CD4-positive, alpha-beta T cell (primary cell): ENCODE measurements around the gene DIPK1A. TPM values are rescaled to one million over a fixed set of nuclear protein-coding genes. Genes with fewer than 3 reads are reported as not detected.

Source experiments
- ATAC-seq: fragments of 200-7000 bp; cut with Tn5 transposase; one replicate; pipeline ENCODE4 v1.10.0; 2022; ENCODE audit warnings: mild to moderate bottlenecking; ENCODE audit not compliant: poor library complexity
- CTCF ChIA-PET: fragments of 350-600 bp; sonication (Branson Sonifier 250); formaldehyde crosslinking; loops from one replicate; lab custom pipeline; 2021; ENCODE audit warnings: antibody characterized with exemption, inconsistent platforms; lab: Charles Lee
- POLR2A ChIA-PET: fragments of 350-600 bp; sonication (Branson Sonifier 250); formaldehyde crosslinking; loops from one replicate; lab custom pipeline; 2021; ENCODE audit warnings: antibody characterized with exemption, inconsistent platforms; lab: Charles Lee
- DNase-seq, 14 experiments: peaks; one replicate each; pipeline ENCODE4 v3.0.0-alpha.2; 2013 to 2020; ENCODE audit warnings: mixed read lengths in 2 of 14
- H3K27ac ChIP-seq, 2 donors: one replicate each; pipeline versions ENCODE4 v1.5.1 to v1.7.0; 2013; ENCODE audit warnings: low read length in 2 of 2, low read depth in 1 of 2, mild to moderate bottlenecking in 1 of 2
- H3K27me3 ChIP-seq, 2 experiments: 1 replicate in 1 of 2; 2 replicates in 1 of 2; pipeline versions ENCODE4 v1.6.1 to v1.7.0; 2013; ENCODE audit warnings: low read length in 2 of 2, control low read depth in 1 of 2, mild to moderate bottlenecking in 1 of 2, moderate library complexity in 1 of 2; ENCODE audit not compliant: insufficient read depth in 2 of 2, control insufficient read depth in 1 of 2
- H3K36me3 ChIP-seq: one replicate; pipeline ENCODE4 v1.6.1; 2013; ENCODE audit warnings: low read length, control low read depth; ENCODE audit not compliant: insufficient read depth
- H3K4me1 ChIP-seq: one replicate; pipeline ENCODE4 v1.6.1; 2013; ENCODE audit warnings: low read length, control low read depth; ENCODE audit not compliant: insufficient read depth
- H3K4me3 ChIP-seq: one replicate; pipeline ENCODE4 v1.5.1; 2013; ENCODE audit warnings: mild to moderate bottlenecking, low read length, moderate library complexity
- H3K9me3 ChIP-seq, 2 experiments: 1 replicate in 1 of 2; 2 replicates in 1 of 2; pipeline versions ENCODE4 v1.6.1 to v1.7.0; 2013; ENCODE audit warnings: low read length in 2 of 2, mild to moderate bottlenecking in 2 of 2, control low read depth in 1 of 2, moderate library complexity in 1 of 2; ENCODE audit not compliant: control insufficient read depth in 1 of 2, insufficient read depth in 1 of 2
- H3K27ac Mint-ChIP-seq: one replicate; pipeline ENCODE4 v1.8.0; 2020; ENCODE audit warnings: mixed read lengths
- H3K27me3 Mint-ChIP-seq: one replicate; pipeline ENCODE4 v1.8.0; 2021; ENCODE audit warnings: mixed read lengths
- H3K36me3 Mint-ChIP-seq: one replicate; pipeline ENCODE4 v1.8.0; 2021; ENCODE audit warnings: low read depth, mixed read lengths
- H3K4me1 Mint-ChIP-seq: one replicate; pipeline ENCODE4 v1.8.0; 2021; ENCODE audit warnings: low read depth, mixed read lengths
- H3K4me3 Mint-ChIP-seq: one replicate; pipeline ENCODE4 v1.8.0; 2020; ENCODE audit warnings: mild to moderate bottlenecking, mixed read lengths
- H3K9me3 Mint-ChIP-seq: one replicate; pipeline ENCODE4 v1.8.0; 2020; ENCODE audit warnings: mixed read lengths
- CTCF ChIP-seq: fragments of 200-600 bp; IDR thresholded peaks from one replicate; pipeline ENCODE4 v1.8.0; 2022; ENCODE audit warnings: antibody characterized with exemption, mild to moderate bottlenecking
- intact Hi-C, 2 experiments: fragments of 100-400 bp; cut with DNase I in 1 of 2; cut with micrococcal nuclease in 1 of 2; formaldehyde crosslinking; loops; one replicate each; pipeline versions ENCODE4 v1.15.1 to v1.9.0; 2023 to 2025; cut with DNase I, micrococcal nuclease
- total RNA-seq, 174 experiments: library from RNA in 2 of 174; stranded (reverse) in 2 of 174; gene quantifications; one replicate each; pipeline ENCODE4 v1.2.3 and lab custom pipeline; 2021 to 2026

The DIPK1A gene
- total RNA-seq, 2 experiments from 2014 or later: 7.0 to 7.3 TPM

DNA sequence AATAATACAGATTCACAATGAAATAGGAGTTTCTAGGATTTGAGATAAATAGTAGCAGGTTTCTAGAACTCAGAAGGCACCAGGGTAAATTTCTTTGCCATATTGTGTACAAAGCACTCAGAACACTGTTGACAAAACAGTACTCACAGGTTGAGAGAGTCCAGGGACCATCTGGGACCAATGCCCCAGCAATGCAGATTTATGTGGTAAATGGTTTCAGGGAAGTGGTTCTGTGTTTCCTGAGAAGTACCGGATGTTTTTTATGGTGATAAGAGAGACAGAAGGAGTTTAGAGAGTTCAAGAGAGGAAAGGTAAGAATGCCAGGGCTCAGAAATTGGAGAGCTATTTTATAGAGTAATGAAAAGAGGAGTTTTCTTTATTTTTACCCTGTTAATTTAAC is 29.6 kb upstream of the DIPK1A start:
- Histone ChIP-seq H3K27me3 (no peaks in the 10 kb centered on the region), H3K9me3 (no peaks in the 10 kb centered on the region), H3K4me1 (peaks cover 51% of the 10 kb centered on the region), H3K36me3 (no peaks in the 10 kb centered on the region), H3K4me3 (no peak overlapping the region), H3K27ac (peak overlapping the region in 1 of 2 donors; percentile 50)
- POLR2A ChIA-PET: interaction anchor here (1.0 to 1.7 kb wide), 6 partner anchors 10 to 159 kb away, joined by 3 to 36 read pairs (median 6); partner anchors contain the start of genes DIPK1A and RPL5
- DNase-seq (peak in 6 of 14 experiments; percentile 4 to 82 (median 42)), ATAC-seq (peak; percentile 48)
- no peaks in the 10 kb centered on the region for H3K27me3 Mint-ChIP-seq
- H3K4me3 Mint-ChIP-seq: peak overlapping the region; percentile 6
- H3K9me3 Mint-ChIP-seq: no peaks in the 10 kb centered on the region
- CTCF ChIA-PET: interaction anchor here (0.8 to 2.2 kb wide), 7 partner anchors 9 to 159 kb away, joined by 3 to 14 read pairs (median 4); partner anchors contain the start of gene DIPK1A
- TF ChIP-seq CTCF: no peak
- intact Hi-C loops: loop anchor here (5.0 to 10.0 kb wide), 3 partner anchors 34 to 696 kb away; partner anchors contain the start of genes GLMN (in 1 of the 2) and RPAP2 (in 1 of the 2)
- peaks cover 52% of the 10 kb centered on the region for H3K4me1 Mint-ChIP-seq
- no peaks in the 10 kb centered on the region for H3K36me3 Mint-ChIP-seq
- H3K27ac Mint-ChIP-seq: peak overlapping the region; percentile 74

- Mint-ChIP-seq H3K36me3 (no peaks in the 10 kb centered on the region), H3K27me3 (no peaks in the 10 kb centered on the region), H3K9me3 (no peaks in the 10 kb centered on the region), H3K4me1 (peaks cover 52% of the 10 kb centered on the region), H3K27ac (peak overlapping the region; percentile 74), H3K4me3 (no peak overlapping the region)
- H3K27ac ChIP-seq: peak overlapping the region in 1 of 2 donors; percentile 50
- POLR2A ChIA-PET: interaction anchor here (0.8 to 1.7 kb wide), 8 partner anchors 9 to 158 kb away, joined by 3 to 36 read pairs (median 4); partner anchors contain the start of genes DIPK1A and RPL5
- ATAC-seq: no peak
- H3K36me3 ChIP-seq: no peaks in the 10 kb centered on the region
- TF ChIP-seq CTCF: no peak
- no peak for DNase-seq
- peaks cover 51% of the 10 kb centered on the region for H3K4me1 ChIP-seq
- intact Hi-C loops: loop anchor here (5.0 to 10.0 kb wide), 3 partner anchors 33 to 695 kb away; partner anchors contain the start of genes GLMN (in 1 of the 2) and RPAP2 (in 1 of the 2)
- no peaks in the 10 kb centered on the region for H3K9me3 ChIP-seq
- CTCF ChIA-PET: interaction anchor here (0.5 to 2.2 kb wide), 8 partner anchors 9 to 688 kb away, joined by 3 to 14 read pairs (median 4); partner anchors contain the start of gene DIPK1A
- H3K4me3 ChIP-seq: no peak overlapping the region
- H3K27me3 ChIP-seq: no peaks in the 10 kb centered on the region
These were observed 28.8 kb upstream of the DIPK1A start for GRCh38 chr1:92989936-92990583.

- intact Hi-C loops: no loop called here
- no peak for ATAC-seq
These were observed 28.0 kb upstream of the DIPK1A start for GRCh38 chr1:92989253-92989652.

More at GRCh38 chr1:92989253-92989652, 28.0 kb upstream of the DIPK1A start:
- Histone ChIP-seq H3K4me1 (peaks cover 51% of the 10 kb centered on the region), H3K4me3 (no peak overlapping the region), H3K27ac (peak overlapping the region in 1 of 2 donors; percentile 10), H3K36me3 (no peaks in the 10 kb centered on the region), H3K9me3 (no peaks in the 10 kb centered on the region), H3K27me3 (no peaks in the 10 kb centered on the region)
- CTCF ChIA-PET: interaction anchor here (0.8 to 2.2 kb wide), 6 partner anchors 10 to 130 kb away, joined by 3 to 14 read pairs (median 6); partner anchors contain the start of gene DIPK1A
- no peaks in the 10 kb centered on the region for H3K36me3 Mint-ChIP-seq
- peaks cover 59% of the 10 kb centered on the region for H3K4me1 Mint-ChIP-seq
- DNase-seq: no peak
- H3K27me3 Mint-ChIP-seq: no peaks in the 10 kb centered on the region
- POLR2A ChIA-PET: interaction anchor here (0.8 to 1.7 kb wide), 5 partner anchors 8 to 29 kb away, joined by 3 to 17 read pairs (median 6); partner anchors contain the start of gene DIPK1A
- H3K4me3 Mint-ChIP-seq: no peak overlapping the region
- H3K27ac Mint-ChIP-seq: peak overlapping the region; percentile 74
- TF ChIP-seq CTCF: no peak
- peaks cover 6% of the 10 kb centered on the region for H3K9me3 Mint-ChIP-seq
